PC-3 (cell line): ENCODE data around the gene GLS. TPM values are rescaled to one million over a fixed set of nuclear protein-coding genes. Genes with fewer than 3 reads are reported as not detected.

Experiments used
- ATAC-seq: fragments of 200-7000 bp; cut with Tn5 transposase; 2 replicates; pipeline ENCODE4 v1.9.1; 2020; ENCODE audit warnings: mild to moderate bottlenecking, moderate library complexity
- BruUV-seq: library from RNA; stranded (reverse); fragments of 400-500 nt; replicated peaks from 2 replicates; lab custom pipeline; 2021; lab: Mats Ljungman, UMichigan
- CTCF ChIA-PET: fragments of 300-600 bp; sonication (Branson Sonifier 250); formaldehyde crosslinking; loops from one replicate; lab custom pipeline; 2022; ENCODE audit warnings: antibody characterized with exemption; lab: Charles Lee
- POLR2A ChIA-PET: fragments of 300-600 bp; sonication (Branson Sonifier 250); formaldehyde crosslinking; loops from one replicate; lab custom pipeline; 2022; ENCODE audit warnings: antibody characterized with exemption; ENCODE audit not compliant: unreplicated experiment; lab: Charles Lee
- DNase-seq: peaks from one replicate; pipeline ENCODE4 v3.0.0-alpha.2; 2015
- H2AFZ ChIP-seq: fragments of 300-600 bp; sonication (generic); 2 replicates; pipeline ENCODE4 v1.6.0; 2016; ENCODE audit warnings: antibody characterized with exemption, low read length
- H3F3A ChIP-seq: fragments of 300-600 bp; sonication (generic); one replicate; pipeline ENCODE4 v1.6.0; 2017; ENCODE audit warnings: antibody characterized with exemption, low read length, control low read depth, mild to moderate bottlenecking; ENCODE audit not compliant: unreplicated experiment
- H3K27ac ChIP-seq: fragments of 300-600 bp; sonication (generic); 2 replicates; pipeline ENCODE4 v1.5.1; 2016; ENCODE audit warnings: mild to moderate bottlenecking, low read length
- H3K27me3 ChIP-seq: fragments of 300-600 bp; sonication (generic); 2 replicates; pipeline ENCODE4 v1.6.1; 2016; ENCODE audit warnings: low read length, mixed read lengths
- H3K36me3 ChIP-seq: fragments of 300-600 bp; sonication (generic); 2 replicates; pipeline ENCODE4 v1.6.1; 2016; ENCODE audit warnings: low read depth, mixed run types, low read length, mixed read lengths
- H3K4me1 ChIP-seq: fragments of 300-600 bp; sonication (generic); 2 replicates; pipeline ENCODE4 v1.5.1; 2016; ENCODE audit warnings: low read length; ENCODE audit not compliant: insufficient read depth
- H3K4me2 ChIP-seq: fragments of 300-600 bp; sonication (generic); 2 replicates; pipeline ENCODE4 v1.6.0; 2016; ENCODE audit warnings: low read length
- H3K4me3 ChIP-seq: fragments of 300-600 bp; sonication (generic); 2 replicates; pipeline ENCODE4 v1.5.1; 2016; ENCODE audit warnings: mild to moderate bottlenecking, low read length, mixed read lengths
- H3K79me2 ChIP-seq: fragments of 300-600 bp; sonication (generic); 2 replicates; pipeline ENCODE4 v1.6.1; 2017; ENCODE audit warnings: low read length, mixed read lengths
- H3K9ac ChIP-seq: fragments of 300-600 bp; sonication (generic); 2 replicates; pipeline ENCODE4 v1.6.0; 2016; ENCODE audit warnings: mild to moderate bottlenecking, low read length
- H3K9me2 ChIP-seq: fragments of 300-600 bp; sonication (generic); replicated peaks from 2 replicates; pipeline ENCODE4 v1.6.1; 2016; ENCODE audit warnings: mixed run types, low read length, mixed read lengths
- H3K9me3 ChIP-seq: fragments of 300-600 bp; sonication (generic); 2 replicates; pipeline ENCODE4 v1.6.1; 2016; ENCODE audit warnings: low read length, mixed read lengths
- H4K20me1 ChIP-seq: fragments of 300-600 bp; sonication (generic); 2 replicates; pipeline ENCODE4 v1.6.1; 2016; ENCODE audit warnings: low read length, mixed read lengths
- EZH2 ChIP-seq: fragments of 300-600 bp; sonication (generic); IDR thresholded peaks from one replicate; pipeline ENCODE4 v1.6.1; 2017; ENCODE audit warnings: antibody characterized with exemption, mild to moderate bottlenecking, low read length; ENCODE audit not compliant: unreplicated experiment
- EZH2phosphoT487 ChIP-seq: fragments of 300-600 bp; sonication (generic); IDR thresholded peaks from 2 replicates; pipeline ENCODE4 v1.6.1; 2018; ENCODE audit warnings: mild to moderate bottlenecking, antibody characterized with exemption, low read length, borderline replicate concordance
- intact Hi-C: fragments of 100-400 bp; cut with micrococcal nuclease; formaldehyde crosslinking; loops from 2 replicates; pipeline ENCODE4 v1.9.0; 2023
- total RNA-seq: library from RNA; depleted of rRNA; stranded (reverse); fragments of >200 nt; gene quantifications from 2 replicates; pipeline ENCODE4 v1.2.3, GENCODE V29; 2014
- TF ChIP-seq, protein P1 (sequence below): fragments of 300-600 bp; sonication (generic); conservative IDR thresholded peaks from 2 replicates; pipeline ENCODE4 v1.5.1; 2017; ENCODE audit warnings: antibody characterized with exemption, low read depth, mild to moderate bottlenecking, low read length

The GLS gene
- total RNA-seq, 1 experiment from 2014 or later, result 67.4 TPM

DNA sequence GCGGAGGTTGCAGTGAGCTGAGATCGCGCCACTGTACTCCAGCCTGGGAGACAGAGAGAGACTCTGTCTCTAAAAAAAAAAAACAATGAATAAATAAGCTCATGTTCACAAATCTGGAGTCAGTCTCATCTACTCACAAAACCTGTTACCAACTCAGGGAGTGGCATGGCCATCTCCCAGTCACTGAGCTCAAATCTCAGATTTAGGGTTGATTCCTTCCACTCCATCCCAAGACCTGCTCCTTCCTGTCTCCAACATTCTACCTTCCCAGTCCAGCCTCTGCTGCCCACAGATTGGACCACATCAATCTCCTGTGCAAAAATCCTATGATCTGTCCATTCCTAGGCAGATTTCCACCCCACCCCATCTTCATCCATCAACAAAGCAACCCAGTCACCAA is 131.7 kb downstream of the GLS start:
- Histone ChIP-seq H3K27me3 (no peaks in the 10 kb centered on the region), H3K79me2 (peaks cover 37% of the 10 kb centered on the region), H3K9me3 (no peaks in the 10 kb centered on the region), H3K27ac (no peak overlapping the region), H3F3A (no peaks in the 10 kb centered on the region), H3K36me3 (peaks cover 19% of the 10 kb centered on the region), H3K9ac (no peak overlapping the region), H3K4me1 (peaks cover 24% of the 10 kb centered on the region), H2AFZ (no peak overlapping the region), H4K20me1 (no peaks in the 10 kb centered on the region), H3K4me3 (peak overlapping the region; percentile 89), H3K4me2 (peak overlapping the region; percentile 92), H3K9me2 (no peaks in the 10 kb centered on the region)
- ChIA-PET POLR2A (interaction anchor here (0.6 to 0.7 kb wide), 2 partner anchors 13 to 1115 kb away, joined by 4 to 6 read pairs; no protein-coding TSS in a partner anchor), CTCF (interaction anchor here (0.6 kb wide), 2 partner anchors 336 to 683 kb away, joined by 3 read pairs; no protein-coding TSS in a partner anchor)
- DNase-seq (peak; percentile 21), ATAC-seq (no peak)
- TF ChIP-seq, protein P1, sequence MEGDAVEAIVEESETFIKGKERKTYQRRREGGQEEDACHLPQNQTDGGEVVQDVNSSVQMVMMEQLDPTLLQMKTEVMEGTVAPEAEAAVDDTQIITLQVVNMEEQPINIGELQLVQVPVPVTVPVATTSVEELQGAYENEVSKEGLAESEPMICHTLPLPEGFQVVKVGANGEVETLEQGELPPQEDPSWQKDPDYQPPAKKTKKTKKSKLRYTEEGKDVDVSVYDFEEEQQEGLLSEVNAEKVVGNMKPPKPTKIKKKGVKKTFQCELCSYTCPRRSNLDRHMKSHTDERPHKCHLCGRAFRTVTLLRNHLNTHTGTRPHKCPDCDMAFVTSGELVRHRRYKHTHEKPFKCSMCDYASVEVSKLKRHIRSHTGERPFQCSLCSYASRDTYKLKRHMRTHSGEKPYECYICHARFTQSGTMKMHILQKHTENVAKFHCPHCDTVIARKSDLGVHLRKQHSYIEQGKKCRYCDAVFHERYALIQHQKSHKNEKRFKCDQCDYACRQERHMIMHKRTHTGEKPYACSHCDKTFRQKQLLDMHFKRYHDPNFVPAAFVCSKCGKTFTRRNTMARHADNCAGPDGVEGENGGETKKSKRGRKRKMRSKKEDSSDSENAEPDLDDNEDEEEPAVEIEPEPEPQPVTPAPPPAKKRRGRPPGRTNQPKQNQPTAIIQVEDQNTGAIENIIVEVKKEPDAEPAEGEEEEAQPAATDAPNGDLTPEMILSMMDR, result no peak
- TF ChIP-seq EZH2phosphoT487 (no peak), EZH2 (no peak)
- no TSS peak for BruUV-seq
- intact Hi-C loops, result loop anchor here (5.0 kb wide), 1 partner anchor 130 kb away; the partner anchor contains the start of gene GLS

- H3K27me3 ChIP-seq, result no peaks in the 10 kb centered on the region
- intact Hi-C loops, result loop anchor here (5.0 kb wide), 1 partner anchor 131 kb away; the partner anchor contains the start of gene GLS
- H3K9ac ChIP-seq, result peak overlapping the region; percentile 79
- ATAC-seq, result peak; percentile 20
- DNase-seq, result peak; percentile 13
- peaks cover 11% of the 10 kb centered on the region for H3K36me3 ChIP-seq
- H3F3A ChIP-seq, result no peaks in the 10 kb centered on the region
- TF ChIP-seq, protein P1, result no peak
- TF ChIP-seq EZH2phosphoT487 (no peak), EZH2 (no peak)
- no peaks in the 10 kb centered on the region for H3K9me3 ChIP-seq
- no peaks in the 10 kb centered on the region for H4K20me1 ChIP-seq
- peak overlapping the region; percentile 43; the same call in 1 of the 2 replicates for H3K27ac ChIP-seq
- peaks cover 24% of the 10 kb centered on the region for H3K4me1 ChIP-seq
- no TSS peak for BruUV-seq
- H3K4me3 ChIP-seq, result peak overlapping the region; percentile 89
- peaks cover 37% of the 10 kb centered on the region for H3K79me2 ChIP-seq
- peak overlapping the region; percentile 92 for H3K4me2 ChIP-seq
- no peaks in the 10 kb centered on the region for H3K9me2 ChIP-seq
- CTCF ChIA-PET, result interaction anchor here (0.6 kb wide), 2 partner anchors 335 to 684 kb away, joined by 3 read pairs; no protein-coding TSS in a partner anchor
- H2AFZ ChIP-seq, result peak overlapping the region; percentile 89
- POLR2A ChIA-PET, result interaction anchor here (0.7 kb wide), 1 partner anchor 1115 kb away, joined by 6 read pairs; no protein-coding TSS in a partner anchor
Measured at GRCh38 chr2:191012845-191013681, 132.4 kb downstream of the GLS start.

- TSS peak; percentile 49 for BruUV-seq
- no peaks in the 10 kb centered on the region for H3K27me3 ChIP-seq
- H4K20me1 ChIP-seq, result no peaks in the 10 kb centered on the region
- peak overlapping the region; percentile 79 for H3K9ac ChIP-seq
- peak overlapping the region; percentile 92 for H3K4me2 ChIP-seq
- no peaks in the 10 kb centered on the region for H3F3A ChIP-seq
- H3K4me3 ChIP-seq, result peak overlapping the region; percentile 89
- peaks cover 24% of the 10 kb centered on the region for H3K4me1 ChIP-seq
- ChIA-PET CTCF (no interaction called here), POLR2A (no interaction called here)
- no peak for ATAC-seq
- no peak for TF ChIP-seq EZH2phosphoT487
- TF ChIP-seq, protein P1, result no peak
- no peak for TF ChIP-seq EZH2
- no peaks in the 10 kb centered on the region for H3K9me2 ChIP-seq
- peaks cover 37% of the 10 kb centered on the region for H3K79me2 ChIP-seq
- peak overlapping the region; percentile 43 for H3K27ac ChIP-seq
- intact Hi-C loops, result loop anchor here (5.0 kb wide), 1 partner anchor 131 kb away; the partner anchor contains the start of gene GLS
- H2AFZ ChIP-seq, result peak overlapping the region; percentile 89
- no peaks in the 10 kb centered on the region for H3K9me3 ChIP-seq
- no peak for DNase-seq
- H3K36me3 ChIP-seq, result peaks cover 6% of the 10 kb centered on the region
Measured at GRCh38 chr2:191013682-191013931, 133.0 kb downstream of the GLS start.
